NCI-H748 (cell line): Measurements from ENCODE around the gene TRPV5.

ENCODE experiments used
- DNase-seq: peaks from one replicate; lab custom pipeline; 2025; ENCODE audit not compliant: unreplicated experiment; lab: John Stamatoyannopoulos, UW

The TRPV5 gene

GRCh38 chr7:142910481-142910880 lies 23.1 kb downstream of the TRPV5 start:
- DNase-seq, result no peak

GRCh38 chr7:142910031-142910433 lies 23.5 kb downstream of the TRPV5 start:
- DNase-seq, result no peak

GRCh38 chr7:142908921-142909890 lies 24.3 kb downstream of the TRPV5 start:
- DNase-seq, result no peak

- no peak for DNase-seq
Observed at GRCh38 chr7:142908290-142908689, 25.3 kb downstream of the TRPV5 start.

- DNase-seq, result no peak
Observed at GRCh38 chr7:142906643-142907042, 26.9 kb downstream of the TRPV5 start.

- DNase-seq, result no peak
Observed at GRCh38 chr7:142905759-142906158, 27.8 kb downstream of the TRPV5 start.

GRCh38 chr7:142904128-142904527 lies 29.4 kb downstream of the TRPV5 start:
- DNase-seq, result no peak

GRCh38 chr7:142901426-142902259 lies 31.9 kb downstream of the TRPV5 start:
- no peak for DNase-seq

GRCh38 chr7:142899661-142900060 lies 33.9 kb downstream of the TRPV5 start:
- no peak for DNase-seq

- DNase-seq, result peak; percentile 80
Observed at GRCh38 chr7:142898377-142899170, 35.0 kb downstream of the TRPV5 start.

GRCh38 chr7:142897691-142898090 lies 35.9 kb downstream of the TRPV5 start:
- DNase-seq, result no peak

GRCh38 chr7:142896741-142897379 lies 36.7 kb downstream of the TRPV5 start:
- DNase-seq, result no peak

- no peak for DNase-seq
Observed at GRCh38 chr7:142896151-142896550, 37.4 kb downstream of the TRPV5 start.

GRCh38 chr7:142894985-142895593 lies 38.5 kb downstream of the TRPV5 start:
- no peak for DNase-seq

- DNase-seq, result no peak
Observed at GRCh38 chr7:142894112-142894984, 39.2 kb downstream of the TRPV5 start.

GRCh38 chr7:142892951-142893350 lies 40.6 kb downstream of the TRPV5 start:
- DNase-seq, result no peak

- DNase-seq, result no peak
Observed at GRCh38 chr7:142891490-142892082, 42.0 kb downstream of the TRPV5 start.

GRCh38 chr7:142890874-142891485 lies 42.6 kb downstream of the TRPV5 start:
- no peak for DNase-seq
